ENCODE results near the gene GNAQ. TPM values are rescaled to one million over a fixed set of nuclear protein-coding genes. Genes with fewer than 3 reads are reported as not detected.

The GNAQ gene
- total RNA-seq, 1 experiment from 2014 or later: 48.6 TPM

DNA sequence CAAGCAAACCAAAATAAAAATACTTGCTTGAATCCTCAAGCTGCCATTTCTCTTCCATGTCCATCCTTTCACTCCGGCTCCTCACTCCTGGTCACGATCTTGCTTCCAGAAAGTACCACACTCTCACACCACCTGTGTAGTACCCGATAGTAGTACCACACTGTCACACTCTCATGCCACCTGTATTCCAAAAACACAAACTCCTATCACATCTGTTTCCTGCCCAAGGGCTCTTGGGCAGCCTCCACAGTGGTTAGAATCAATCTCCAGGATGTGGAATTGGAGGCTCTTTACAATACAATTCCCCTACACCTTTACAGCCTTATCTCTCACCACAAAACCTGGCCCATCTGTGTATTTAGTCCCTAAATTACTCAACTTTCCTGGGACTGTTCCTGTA is 130.6 kb downstream of the GNAQ start:
- WGBS (ENCODE audit: extremely low coverage, insufficient read length, low lambda C conversion rate): no CpG with 5 or more reads among the region's 3 CpGs

More for the DNA sequence above, 130.6 kb downstream of the GNAQ start:
- no peak overlapping the region for H4K8ac ChIP-seq (replicated peaks; ENCODE audit: insufficient read length, low read depth, low read length)
- no peak overlapping the region for H4K5ac ChIP-seq (ENCODE audit: insufficient read length, low read depth, low read length)
- no peak overlapping the region for H3K9ac ChIP-seq (ENCODE audit: extremely low read depth, insufficient read length, low read length)
- peaks cover 0 to 19% (median 2%) of the 10 kb centered on the region in 3 experiments; a peak in 2 of 7 replicates for H3K36me3 Mint-ChIP-seq (ENCODE audit: insufficient read depth in 1 of 3, low read depth in 3 of 3)
- H3K4me1 ChIP-seq (ENCODE audit: insufficient read depth, low read length): no peaks in the 10 kb centered on the region
- no peak overlapping the region for H2BK20ac ChIP-seq (ENCODE audit: low read depth, low read length, poor library complexity, severe bottlenecking)
- no peak overlapping the region for H3K18ac ChIP-seq (ENCODE audit: insufficient read length, low read depth, low read length)
- peaks cover 13 to 30% of the 10 kb centered on the region in 2 experiments for H3K4me1 Mint-ChIP-seq
- no peaks in the 10 kb centered on the region for H3K79me1 ChIP-seq (ENCODE audit: insufficient read depth, low read depth, low read length, poor library complexity, severe bottlenecking)
- no peak overlapping the region for H3K56ac ChIP-seq (ENCODE audit: insufficient read length, low read depth, low read length)
- no peaks in the 10 kb centered on the region for H3K79me2 ChIP-seq (ENCODE audit: insufficient read depth, low read length)
- no peak overlapping the region for H2AK5ac ChIP-seq (ENCODE audit: insufficient read length, low read length)
- H3K4me2 ChIP-seq (ENCODE audit: insufficient read depth, insufficient read length, low read length): no peak overlapping the region
- no peaks in the 10 kb centered on the region for H3K9me3 Mint-ChIP-seq
- H3K14ac ChIP-seq (ENCODE audit: insufficient read depth, low read length): no peak overlapping the region
- H3K4ac ChIP-seq (ENCODE audit: low read depth, low read length): no peak overlapping the region
- no peak overlapping the region for H2BK12ac ChIP-seq (ENCODE audit: insufficient read length, low read depth, low read length)
- no peak overlapping the region for H3K27ac ChIP-seq (ENCODE audit: insufficient read length, low read depth, low read length)
- H3K23me2 ChIP-seq (ENCODE audit: insufficient read length, low read depth, low read length, poor library complexity, severe bottlenecking): no peaks in the 10 kb centered on the region
- H3T11ph ChIP-seq (ENCODE audit: low read length): no peak overlapping the region
- no peaks in the 10 kb centered on the region for H3K9me3 ChIP-seq (ENCODE audit: control insufficient read depth, low read depth, low read length)
- no peak overlapping the region for H2AFZ ChIP-seq (ENCODE audit: low read length)
- TF ChIP-seq, protein P1, sequence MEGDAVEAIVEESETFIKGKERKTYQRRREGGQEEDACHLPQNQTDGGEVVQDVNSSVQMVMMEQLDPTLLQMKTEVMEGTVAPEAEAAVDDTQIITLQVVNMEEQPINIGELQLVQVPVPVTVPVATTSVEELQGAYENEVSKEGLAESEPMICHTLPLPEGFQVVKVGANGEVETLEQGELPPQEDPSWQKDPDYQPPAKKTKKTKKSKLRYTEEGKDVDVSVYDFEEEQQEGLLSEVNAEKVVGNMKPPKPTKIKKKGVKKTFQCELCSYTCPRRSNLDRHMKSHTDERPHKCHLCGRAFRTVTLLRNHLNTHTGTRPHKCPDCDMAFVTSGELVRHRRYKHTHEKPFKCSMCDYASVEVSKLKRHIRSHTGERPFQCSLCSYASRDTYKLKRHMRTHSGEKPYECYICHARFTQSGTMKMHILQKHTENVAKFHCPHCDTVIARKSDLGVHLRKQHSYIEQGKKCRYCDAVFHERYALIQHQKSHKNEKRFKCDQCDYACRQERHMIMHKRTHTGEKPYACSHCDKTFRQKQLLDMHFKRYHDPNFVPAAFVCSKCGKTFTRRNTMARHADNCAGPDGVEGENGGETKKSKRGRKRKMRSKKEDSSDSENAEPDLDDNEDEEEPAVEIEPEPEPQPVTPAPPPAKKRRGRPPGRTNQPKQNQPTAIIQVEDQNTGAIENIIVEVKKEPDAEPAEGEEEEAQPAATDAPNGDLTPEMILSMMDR (conservative IDR thresholded peaks at IDR 0.05): no peak
- H4K20me1 ChIP-seq (ENCODE audit: control insufficient read depth, insufficient read depth, insufficient read length): peaks cover 3% of the 10 kb centered on the region
- no peaks in the 10 kb centered on the region for H3K27me3 ChIP-seq (ENCODE audit: insufficient read depth, low read length)
- no peak for DNase-seq
- no peak overlapping the region for H3K23ac ChIP-seq (ENCODE audit: insufficient read length, low read depth, low read length)
- H3K27me3 Mint-ChIP-seq (ENCODE audit: low read depth): no peaks in the 10 kb centered on the region
- no peak overlapping the region for H2BK120ac ChIP-seq (ENCODE audit: low read depth, low read length, poor library complexity, severe bottlenecking)
- no peak overlapping the region for H3K4me3 Mint-ChIP-seq
- no peak overlapping the region for H2BK15ac ChIP-seq (ENCODE audit: low read depth, low read length)
- no peak overlapping the region for H4K91ac ChIP-seq (ENCODE audit: insufficient read length, low read depth, low read length)
- H2BK5ac ChIP-seq (ENCODE audit: insufficient read length, low read length): no peak overlapping the region
- H3K27ac Mint-ChIP-seq: peak overlapping the region in 1 of 3 experiments; percentile 42; a peak in 1 of 7 replicates
